ENCODE measurements around the gene CDKN2D.
"Not testable (repeated sequence)": the region's sequence is repeated elsewhere in the genome, so short reads cannot be mapped to it uniquely, and the experiment has no call there.

The CDKN2D gene

GRCh38 chr19:10553087-10553667 lies 15.6 kb downstream of the CDKN2D start:
- DNase-seq (ENCODE audit: insufficient read length, low spot score) (no peak), FAIRE-seq (no peak)
- no peak for TF ChIP-seq POLR2A (IDR thresholded peaks at IDR 0.05; ENCODE audit: low read depth, low read length)

- FAIRE-seq: no peak
- no peak for DNase-seq (ENCODE audit: insufficient read length, low spot score)
- no peak for TF ChIP-seq POLR2A (IDR thresholded peaks at IDR 0.05; ENCODE audit: low read depth, low read length)
These were observed 16.2 kb downstream of the CDKN2D start for GRCh38 chr19:10552510-10553053.

- DNase-seq (ENCODE audit: insufficient read length, low spot score): peak; percentile 61
- FAIRE-seq: no peak
- no peak for TF ChIP-seq POLR2A (IDR thresholded peaks at IDR 0.05; ENCODE audit: low read depth, low read length)
These were observed 17.0 kb downstream of the CDKN2D start for GRCh38 chr19:10551698-10552301.

GRCh38 chr19:10551006-10551405 lies 17.8 kb downstream of the CDKN2D start:
- FAIRE-seq; DNase-seq (ENCODE audit: insufficient read length, low spot score): not testable (repeated sequence)

- FAIRE-seq (no peak), DNase-seq (ENCODE audit: insufficient read length, low spot score) (no peak)
- TF ChIP-seq POLR2A (IDR thresholded peaks at IDR 0.05; ENCODE audit: low read depth, low read length): no peak
These were observed 18.4 kb downstream of the CDKN2D start for GRCh38 chr19:10550336-10550735.

- no peak for TF ChIP-seq POLR2A (IDR thresholded peaks at IDR 0.05; ENCODE audit: low read depth, low read length)
- no peak for FAIRE-seq
- DNase-seq (ENCODE audit: insufficient read length, low spot score): no peak
These were observed 19.0 kb downstream of the CDKN2D start for GRCh38 chr19:10549733-10550132.

- no peak for FAIRE-seq
- DNase-seq (ENCODE audit: insufficient read length, low spot score): no peak
- TF ChIP-seq POLR2A (IDR thresholded peaks at IDR 0.05; ENCODE audit: low read depth, low read length): no peak
These were observed 20.0 kb downstream of the CDKN2D start for GRCh38 chr19:10548746-10549276.

- FAIRE-seq (no peak), DNase-seq (ENCODE audit: insufficient read length, low spot score) (no peak)
- no peak for TF ChIP-seq POLR2A (IDR thresholded peaks at IDR 0.05; ENCODE audit: low read depth, low read length)
These were observed 22.0 kb downstream of the CDKN2D start for GRCh38 chr19:10546817-10547216.

- no peak for FAIRE-seq
- TF ChIP-seq POLR2A (IDR thresholded peaks at IDR 0.05; ENCODE audit: low read depth, low read length): no peak
- DNase-seq (ENCODE audit: insufficient read length, low spot score): no peak
These were observed 24.0 kb downstream of the CDKN2D start for GRCh38 chr19:10544753-10545251.

- no peak for TF ChIP-seq POLR2A (IDR thresholded peaks at IDR 0.05; ENCODE audit: low read depth, low read length)
- FAIRE-seq (no peak), DNase-seq (ENCODE audit: insufficient read length, low spot score) (no peak)
These were observed 24.5 kb downstream of the CDKN2D start for GRCh38 chr19:10544242-10544752.

GRCh38 chr19:10543420-10544241 lies 25.1 kb downstream of the CDKN2D start, which contains the start of gene ATG4D:
TSS of gene ATG4D (plus strand) at chr19:10543904. CDS start at chr19:10544091, 187 bp downstream.
- DNase-seq (ENCODE audit: insufficient read length, low spot score) (peak; percentile 88), FAIRE-seq (no peak)

GRCh38 chr19:10543059-10543419 lies 25.7 kb downstream of the CDKN2D start:
- DNase-seq (ENCODE audit: insufficient read length, low spot score) (no peak), FAIRE-seq (no peak)
- TF ChIP-seq POLR2A (IDR thresholded peaks at IDR 0.05; ENCODE audit: low read depth, low read length): no peak

More at GRCh38 chr19:10543420-10544241, 25.1 kb downstream of the CDKN2D start, which contains the start of gene ATG4D:
- TF ChIP-seq POLR2A (IDR thresholded peaks at IDR 0.05; ENCODE audit: low read depth, low read length): peak; percentile 81

- FAIRE-seq; DNase-seq (ENCODE audit: insufficient read length, low spot score): not testable (repeated sequence)
These were observed 29.8 kb downstream of the CDKN2D start for GRCh38 chr19:10539016-10539415.

Measured in H54 (cell line).